Measurements from ENCODE around the gene THNSL1. TPM values are rescaled to one million over a fixed set of nuclear protein-coding genes. Genes with fewer than 3 reads are reported as not detected.

THNSL1 gene
- total and polyA plus RNA-seq, 2 of the 8 experiments (the other 6 are each of a cell fraction or from before 2014, with no cell fraction given) = 1.4 to 3.1 TPM

GRCh38 chr10:24992512-24993133, 23.8 kb upstream of the THNSL1 start (continued):
- TF ChIP-seq CHD7 (IDR thresholded peaks at IDR 0.05; ENCODE audit: insufficient replicate concordance, low read length) (no peak), CEBPB (IDR thresholded peaks at IDR 0.05; ENCODE audit: low read depth, low read length) (no peak), RFX5 (IDR thresholded peaks at IDR 0.05; ENCODE audit: borderline replicate concordance, low read depth, low read length) (no peak), RBBP5 (IDR thresholded peaks at IDR 0.05; ENCODE audit: borderline replicate concordance, low read depth, low read length) (no peak), CTBP2 (IDR thresholded peaks at IDR 0.05; ENCODE audit: borderline replicate concordance, insufficient read depth, insufficient read length, low read length) (no peak), GABPA (IDR thresholded peaks at IDR 0.05; ENCODE audit: borderline replicate concordance, insufficient read depth, low read length) (no peak), E2F6 (IDR thresholded peaks at IDR 0.05) (no peak), SP1 (IDR thresholded peaks at IDR 0.05; ENCODE audit: low read depth, low read length) (no peak)
